Epithelial cell of prostate (primary cell): ENCODE measurements around the gene TMEM225B.
"Not testable (repeated sequence)": the region's sequence is repeated elsewhere in the genome, so short reads cannot be mapped to it uniquely, and the experiment has no call there.

ENCODE experiments used
- DNase-seq: peaks from one replicate; pipeline ENCODE4 v3.0.0-alpha.2; 2011; ENCODE audit warnings: low read depth, low spot score
- H3K27ac ChIP-seq: fragments of 450-650 bp; 2 replicates; pipeline ENCODE4 v1.5.1; 2017; ENCODE audit warnings: mild to moderate bottlenecking

The TMEM225B gene

DNA sequence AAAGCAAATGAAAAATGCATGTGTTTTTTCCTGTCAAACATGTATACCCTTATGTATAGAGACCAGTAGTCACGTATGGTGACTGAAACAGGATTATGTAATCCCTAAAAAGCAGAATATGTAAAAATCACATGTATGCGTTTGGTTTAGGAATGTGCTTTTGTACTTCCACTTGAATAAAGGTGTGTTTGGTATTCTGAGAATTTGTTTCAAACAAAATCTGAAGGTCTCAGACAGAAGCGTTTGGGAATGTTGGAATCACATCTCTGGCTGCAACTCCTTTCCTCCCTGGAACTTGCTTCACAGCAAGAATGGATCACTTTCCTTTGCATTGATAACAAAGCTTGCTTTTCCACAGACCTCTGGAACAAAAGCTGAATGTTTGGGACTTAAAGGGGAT, 21.8 kb upstream of the TMEM225B start:
- no peak overlapping the region for H3K27ac ChIP-seq
- no peak for DNase-seq

- H3K27ac ChIP-seq = no peak overlapping the region
Measured at GRCh38 chr7:99579281-99579955, 18.6 kb upstream of the TMEM225B start.

GRCh38 chr7:99579956-99580777, 17.9 kb upstream of the TMEM225B start:
- no peak overlapping the region for H3K27ac ChIP-seq
- no peak for DNase-seq

More at GRCh38 chr7:99579281-99579955, 18.6 kb upstream of the TMEM225B start:
- DNase-seq = no peak

DNA sequence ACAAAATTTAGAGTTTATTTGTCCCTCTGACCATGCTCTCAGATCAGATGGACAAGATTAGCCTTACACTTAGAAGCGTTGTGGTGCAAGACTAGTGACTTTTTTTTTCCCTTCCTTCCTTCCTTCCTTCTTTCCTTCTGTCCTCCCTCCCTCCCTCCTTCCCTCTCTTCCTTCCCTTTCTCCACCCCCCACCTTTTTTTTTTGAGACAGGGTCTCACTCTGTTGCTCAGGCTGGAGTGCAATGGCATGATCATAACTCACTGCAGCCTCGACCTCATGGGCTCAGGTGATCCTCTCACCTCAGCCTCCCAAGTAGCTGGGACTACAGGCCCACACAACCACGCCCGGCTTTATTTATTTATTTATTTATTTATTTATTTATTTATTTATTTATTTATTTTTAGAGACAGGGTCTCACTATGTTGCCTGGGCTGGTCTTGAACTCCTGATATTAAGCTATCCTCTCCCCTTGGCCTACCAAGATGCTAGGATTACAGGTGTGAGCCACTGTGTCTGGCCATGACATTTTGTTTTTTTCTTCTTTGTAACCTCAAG, 17.2 kb upstream of the TMEM225B start:
- not testable (repeated sequence) for DNase-seq, H3K27ac ChIP-seq

DNA sequence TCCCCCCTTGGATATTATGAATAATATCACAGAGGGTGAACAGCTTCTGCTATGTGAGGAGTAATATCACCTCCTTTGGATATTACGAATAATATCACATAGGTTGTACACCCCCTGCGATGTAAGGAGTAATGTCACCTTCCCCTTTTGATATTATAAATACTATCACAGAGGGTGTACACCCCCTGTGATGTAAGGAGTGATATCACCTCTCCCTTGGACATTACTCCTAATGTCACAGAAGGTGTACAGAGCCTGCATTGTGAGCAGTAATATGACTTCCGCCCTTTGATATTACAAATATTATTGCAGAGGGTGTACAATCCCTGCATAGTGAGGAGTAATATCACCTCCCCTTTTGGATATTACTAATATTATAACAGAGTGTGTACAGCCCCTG, 9.2 kb upstream of the TMEM225B start:
- DNase-seq = no peak
- H3K27ac ChIP-seq = no peak overlapping the region

- no peak overlapping the region for H3K27ac ChIP-seq
- DNase-seq = no peak
Measured at GRCh38 chr7:99594948-99595745, 2.9 kb upstream of the TMEM225B start.

- no peak overlapping the region for H3K27ac ChIP-seq
- DNase-seq = no peak
Measured at GRCh38 chr7:99596408-99596955, 1.6 kb upstream of the TMEM225B start.

GRCh38 chr7:99599836-99600235, 1.8 kb downstream of the TMEM225B start:
- DNase-seq = no peak
- no peak overlapping the region for H3K27ac ChIP-seq

GRCh38 chr7:99601656-99602310, 3.7 kb downstream of the TMEM225B start:
- no peak for DNase-seq
- H3K27ac ChIP-seq = no peak overlapping the region

DNA sequence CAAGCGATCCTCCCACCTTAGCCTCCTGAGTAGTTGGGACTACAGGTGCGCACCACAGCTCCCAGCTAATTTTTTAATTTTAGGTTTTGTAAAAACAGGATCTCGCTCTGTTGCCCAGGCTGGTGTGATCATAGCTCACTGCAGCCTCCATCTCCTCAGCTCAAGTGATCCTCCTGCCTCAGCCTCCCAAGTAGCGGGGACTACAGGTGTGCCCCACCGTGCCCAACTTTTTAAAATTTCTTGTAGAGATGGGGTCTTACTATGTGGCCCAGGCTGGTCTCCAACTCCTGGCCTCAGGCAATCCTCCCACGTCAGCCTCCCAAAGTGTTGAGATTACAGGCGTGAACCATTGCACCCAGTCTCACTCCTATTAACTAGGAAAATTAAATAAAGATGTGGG, 7.5 kb downstream of the TMEM225B start:
- no peak for DNase-seq
- H3K27ac ChIP-seq = no peak overlapping the region

GRCh38 chr7:99606531-99606930, 8.5 kb downstream of the TMEM225B start:
- DNase-seq = no peak
- no peak overlapping the region for H3K27ac ChIP-seq

DNA sequence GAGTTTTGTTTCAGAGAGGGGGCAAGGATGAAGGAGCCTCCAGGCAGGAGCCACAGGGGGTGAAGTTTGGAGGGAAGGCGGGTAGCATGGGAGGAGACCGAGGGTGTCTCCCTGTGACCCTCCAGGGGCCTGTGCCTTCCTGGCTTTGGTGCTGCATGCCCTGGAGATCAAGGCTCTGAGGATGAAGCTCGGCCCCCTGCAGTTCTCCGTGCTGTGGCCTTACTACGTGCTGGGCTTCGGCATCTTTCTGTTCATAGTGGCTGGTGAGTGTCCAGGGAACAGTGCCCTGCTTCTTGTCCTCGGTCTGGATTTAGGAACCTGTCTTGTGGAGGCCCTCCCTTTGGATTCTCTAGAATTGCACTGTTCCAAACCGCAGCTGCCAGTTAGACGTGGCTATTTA, 9.5 kb downstream of the TMEM225B start:
- H3K27ac ChIP-seq = no peak overlapping the region
- no peak for DNase-seq

DNA sequence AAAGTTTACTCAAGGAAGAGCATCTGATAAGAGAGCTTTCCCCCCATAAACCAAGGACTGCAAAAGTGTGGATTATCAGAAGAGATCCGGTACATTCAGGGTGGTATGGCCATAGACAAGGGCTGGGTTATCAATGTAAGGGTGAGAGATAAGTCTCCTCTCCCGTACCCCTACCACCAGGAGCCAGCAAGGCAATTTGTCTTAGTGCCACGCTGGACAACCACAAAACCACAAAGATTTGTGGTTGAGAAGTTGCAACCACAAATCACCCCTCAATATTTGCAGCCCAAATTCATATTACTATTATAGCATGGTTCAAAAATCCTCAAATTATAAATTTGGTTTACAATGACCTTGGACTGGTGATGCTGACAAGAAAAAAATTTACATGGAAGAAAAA, 16.4 kb downstream of the TMEM225B start:
- no peak for DNase-seq
- H3K27ac ChIP-seq = no peak overlapping the region

GRCh38 chr7:99615989-99616358, 17.9 kb downstream of the TMEM225B start:
- peak overlapping the region; percentile 78 for H3K27ac ChIP-seq
- DNase-seq = no peak

DNA sequence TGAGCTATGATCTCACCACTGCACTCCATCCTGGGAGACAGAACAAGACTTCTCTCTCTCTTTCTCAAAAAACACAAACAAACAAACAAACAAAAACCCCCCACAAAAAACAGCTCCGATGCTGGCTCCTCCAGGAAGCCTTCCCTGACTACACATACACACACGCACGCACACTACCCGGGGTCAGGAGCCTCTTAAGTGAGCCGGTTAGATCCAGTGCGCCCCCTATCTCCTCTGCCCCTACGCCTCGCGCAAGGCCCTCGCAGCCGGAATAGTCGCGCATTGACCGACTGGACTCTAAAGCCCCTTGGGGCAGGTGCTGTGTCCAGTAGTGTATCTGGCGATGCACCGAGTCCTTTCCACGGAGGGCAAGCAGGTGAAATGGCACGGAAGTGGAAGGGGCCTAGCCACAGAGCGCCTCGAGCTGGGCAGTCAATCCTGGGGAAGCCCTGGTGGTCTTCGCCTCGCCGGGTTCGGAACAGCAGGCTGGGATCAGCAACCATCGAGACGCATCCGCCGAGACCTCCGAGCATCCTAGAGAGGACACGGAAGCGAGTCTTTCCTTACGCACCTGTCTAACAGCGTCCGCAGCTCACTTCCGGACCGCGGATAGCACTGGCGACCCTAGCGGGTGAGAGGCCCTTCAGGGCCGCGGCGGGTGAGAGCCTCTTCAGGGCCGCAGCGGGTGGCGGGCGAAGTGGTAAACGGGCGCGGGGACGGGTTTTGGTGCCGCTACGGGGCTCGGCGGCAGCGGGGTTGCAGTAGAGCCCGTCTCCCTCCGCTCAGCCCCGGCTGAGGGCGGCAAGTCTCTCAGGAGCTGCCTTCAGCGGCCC, 18.5 kb downstream of the TMEM225B start, which contains the start of gene ZSCAN25:
ZSCAN25 (plus strand) TSS at position 588 of the 833 bp plus-strand sequence. CDS start 2,661 bp downstream, outside the sequence.
- peak; percentile 66 for DNase-seq
- peak within 1 kb of the TSS; percentile 78 for H3K27ac ChIP-seq

DNA sequence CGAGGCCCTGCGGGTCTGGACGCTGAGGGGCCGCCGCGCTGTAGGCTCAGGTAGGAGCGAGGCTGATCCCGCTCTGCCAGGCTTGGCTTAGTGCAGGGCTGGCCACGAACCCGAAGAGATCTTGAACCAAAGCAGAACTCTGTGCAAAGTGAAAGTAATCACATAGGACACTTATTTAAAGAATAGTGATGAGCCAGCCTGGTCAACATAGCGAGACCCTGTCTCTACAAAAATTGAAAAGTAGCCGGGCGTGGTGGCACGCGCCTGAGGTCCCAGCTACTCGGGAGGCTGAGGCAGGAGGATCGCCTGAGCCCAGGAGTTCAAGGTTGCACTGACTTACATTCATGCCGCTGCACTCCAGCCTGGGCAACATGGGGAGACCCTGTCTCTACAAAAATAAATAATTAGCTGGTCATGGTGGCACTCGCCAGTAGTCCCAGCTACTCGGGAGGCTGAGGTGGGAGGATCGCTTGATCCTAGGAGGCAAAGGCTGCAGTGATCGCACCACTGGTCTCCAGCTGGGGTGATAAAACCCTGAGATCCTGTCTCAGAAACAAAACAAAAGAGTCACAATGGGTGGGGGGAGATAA, 19.2 kb downstream of the TMEM225B start:
- no peak for DNase-seq
- peak overlapping the region; percentile 78 for H3K27ac ChIP-seq

DNA sequence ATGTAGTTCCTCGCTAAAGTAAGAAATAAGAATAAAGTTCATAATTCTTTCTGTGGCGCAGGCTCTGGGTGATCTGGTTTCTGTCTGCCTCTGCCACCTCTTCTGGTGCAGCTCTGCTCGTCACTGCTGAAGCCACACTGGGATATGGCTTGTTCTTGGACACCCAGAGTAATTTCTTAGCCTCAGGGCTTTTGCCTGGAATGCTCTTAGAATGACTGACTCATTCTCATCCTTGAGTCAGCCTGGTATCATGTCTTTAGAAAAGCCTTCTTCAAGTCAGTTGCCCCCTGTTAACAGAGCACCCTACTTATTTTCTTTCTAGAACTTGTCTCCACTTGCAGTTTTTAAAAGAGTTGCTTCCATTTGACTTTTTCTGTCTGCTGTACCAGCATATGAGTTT, 20.7 kb downstream of the TMEM225B start:
- H3K27ac ChIP-seq = peak overlapping the region; percentile 78

DNA sequence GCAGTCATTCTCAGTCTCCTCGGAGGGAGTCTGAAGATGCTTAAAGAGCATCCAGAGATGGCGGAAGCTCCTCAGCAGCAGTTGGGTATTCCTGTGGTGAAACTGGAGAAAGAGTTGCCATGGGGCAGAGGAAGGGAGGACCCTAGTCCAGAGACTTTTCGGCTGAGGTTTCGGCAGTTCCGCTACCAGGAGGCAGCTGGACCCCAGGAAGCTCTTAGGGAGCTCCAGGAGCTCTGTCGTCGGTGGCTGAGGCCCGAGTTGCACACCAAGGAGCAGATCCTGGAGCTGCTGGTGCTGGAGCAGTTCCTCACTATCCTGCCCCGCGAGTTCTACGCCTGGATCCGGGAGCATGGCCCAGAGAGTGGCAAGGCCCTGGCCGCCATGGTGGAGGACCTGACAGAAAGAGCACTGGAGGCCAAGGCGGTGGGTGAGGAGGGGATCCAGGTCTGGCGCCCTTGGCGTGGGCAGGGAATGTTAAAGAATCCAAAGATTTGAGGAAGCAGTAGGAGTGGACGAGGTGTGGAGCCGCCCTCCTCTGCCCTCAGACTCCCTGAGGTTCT, 21.6 kb downstream of the TMEM225B start:
- H3K27ac ChIP-seq = peak overlapping the region; percentile 78
- no peak for DNase-seq

More for the DNA sequence above, 20.7 kb downstream of the TMEM225B start:
- DNase-seq = peak; percentile 66
